HUES48 (cell line): ENCODE data around the gene AMPD3.

Experiments used
- H3K27ac ChIP-seq: one replicate; pipeline ENCODE4 v1.7.0; 2013; ENCODE audit warnings: low read depth, low read length, inconsistent platforms
- H3K27me3 ChIP-seq: 2 replicates; pipeline ENCODE4 v1.6.1; 2013; ENCODE audit warnings: mild to moderate bottlenecking, low read length; ENCODE audit not compliant: control insufficient read depth, insufficient read depth
- H3K36me3 ChIP-seq: 2 replicates; pipeline ENCODE4 v1.6.1; 2013; ENCODE audit warnings: low read length; ENCODE audit not compliant: control insufficient read depth, insufficient read depth
- H3K4me1 ChIP-seq: 2 replicates; pipeline ENCODE4 v1.6.1; 2013; ENCODE audit warnings: mild to moderate bottlenecking, low read length; ENCODE audit not compliant: control insufficient read depth, insufficient read depth
- H3K4me3 ChIP-seq: 2 replicates; pipeline ENCODE4 v1.5.1; 2013; ENCODE audit warnings: mild to moderate bottlenecking, low read depth, low read length
- H3K9ac ChIP-seq: 2 replicates; pipeline ENCODE4 v1.6.1; 2013; ENCODE audit warnings: mild to moderate bottlenecking, low read depth, low read length, moderate library complexity
- H3K9me3 ChIP-seq: 2 replicates; pipeline ENCODE4 v1.6.1; 2013; ENCODE audit warnings: low read length; ENCODE audit not compliant: control insufficient read depth, insufficient read depth

The AMPD3 gene

DNA sequence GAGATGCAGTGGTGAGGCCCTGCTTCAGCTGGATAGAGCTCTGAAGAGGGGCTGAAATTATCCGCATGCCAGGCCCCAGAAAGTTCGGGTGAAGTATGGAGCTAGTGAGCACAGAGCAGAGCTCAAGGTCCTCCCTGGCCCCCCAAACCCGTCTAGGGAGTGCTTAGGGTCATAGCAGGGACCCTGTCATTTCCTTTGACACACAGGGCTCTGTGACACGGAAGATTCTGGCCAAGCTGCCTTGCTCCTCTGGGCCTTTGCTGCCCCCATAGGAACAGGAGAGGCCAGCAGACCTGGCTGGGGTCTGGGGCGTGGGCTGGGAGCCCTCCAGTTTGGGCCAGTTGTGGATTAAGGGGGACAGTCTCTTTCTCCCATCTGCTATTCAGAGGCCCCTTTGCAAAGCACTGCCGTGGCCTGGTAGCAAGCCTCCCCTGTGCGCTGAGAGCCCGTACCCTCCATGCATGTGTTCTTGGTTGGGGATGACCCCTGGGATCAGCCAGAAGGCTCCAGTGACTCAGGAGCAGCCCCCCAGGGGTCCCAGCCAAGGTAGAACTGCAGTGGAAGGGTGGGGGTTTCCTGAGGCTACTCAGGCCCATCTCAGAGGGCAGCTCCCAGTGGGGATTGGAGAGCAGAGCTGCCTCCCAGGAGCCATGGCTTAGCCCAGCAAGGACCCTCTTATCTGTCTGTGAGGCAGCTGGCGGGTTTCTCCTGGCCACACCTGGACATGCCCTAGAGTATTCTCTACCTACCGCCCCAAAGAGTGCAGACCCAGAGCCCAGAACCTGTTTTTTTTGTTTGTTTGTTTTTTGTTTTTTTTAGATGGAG lies 43.6 kb downstream of the AMPD3 start:
- Histone ChIP-seq H3K27me3 (no peaks in the 10 kb centered on the region), H3K9me3 (no peaks in the 10 kb centered on the region), H3K9ac (no peak overlapping the region), H3K4me1 (no peaks in the 10 kb centered on the region), H3K27ac (no peak overlapping the region), H3K36me3 (no peaks in the 10 kb centered on the region), H3K4me3 (no peak overlapping the region)

DNA sequence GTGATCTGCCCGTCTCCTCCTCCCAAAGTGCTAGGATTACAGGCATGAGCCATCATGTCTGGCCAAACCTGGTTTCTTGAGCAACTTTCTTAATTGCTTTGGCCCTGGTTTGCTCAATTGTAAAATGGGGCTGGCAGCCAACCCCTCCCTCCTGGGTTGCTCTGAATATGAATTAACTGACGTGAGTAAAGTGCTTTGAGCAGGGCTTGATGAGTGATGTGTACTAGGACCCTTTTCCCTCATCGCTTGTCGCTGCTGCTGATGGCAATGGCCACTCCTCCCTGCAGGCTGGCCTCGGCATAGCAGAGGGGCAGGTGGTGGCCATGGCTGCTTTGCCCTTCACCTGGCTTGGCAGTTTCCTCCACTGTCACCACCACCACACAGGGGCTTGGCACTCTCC lies 44.4 kb downstream of the AMPD3 start:
- Histone ChIP-seq H3K4me1 (no peaks in the 10 kb centered on the region), H3K9me3 (no peaks in the 10 kb centered on the region), H3K4me3 (no peak overlapping the region), H3K27me3 (no peaks in the 10 kb centered on the region), H3K27ac (no peak overlapping the region), H3K36me3 (no peaks in the 10 kb centered on the region), H3K9ac (no peak overlapping the region)

GRCh38 chr11:10499874-10500601 lies 45.0 kb downstream of the AMPD3 start:
- Histone ChIP-seq H3K36me3 (no peaks in the 10 kb centered on the region), H3K4me1 (no peaks in the 10 kb centered on the region), H3K9me3 (no peaks in the 10 kb centered on the region), H3K27me3 (no peaks in the 10 kb centered on the region), H3K9ac (no peak overlapping the region), H3K27ac (no peak overlapping the region), H3K4me3 (no peak overlapping the region)

GRCh38 chr11:10500757-10501684 lies 46.0 kb downstream of the AMPD3 start:
- Histone ChIP-seq H3K27ac (no peak overlapping the region), H3K9ac (no peak overlapping the region), H3K27me3 (no peaks in the 10 kb centered on the region), H3K4me3 (no peak overlapping the region), H3K36me3 (no peaks in the 10 kb centered on the region), H3K9me3 (no peaks in the 10 kb centered on the region), H3K4me1 (no peaks in the 10 kb centered on the region)

- no peaks in the 10 kb centered on the region for H3K27me3 ChIP-seq
- H3K27ac ChIP-seq, result no peak overlapping the region
- H3K9me3 ChIP-seq, result no peaks in the 10 kb centered on the region
- no peak overlapping the region for H3K4me3 ChIP-seq
- H3K36me3 ChIP-seq, result no peaks in the 10 kb centered on the region
- H3K4me1 ChIP-seq, result no peaks in the 10 kb centered on the region
- H3K9ac ChIP-seq, result no peak overlapping the region
Measured at GRCh38 chr11:10502065-10502680, 47.1 kb downstream of the AMPD3 start.

DNA sequence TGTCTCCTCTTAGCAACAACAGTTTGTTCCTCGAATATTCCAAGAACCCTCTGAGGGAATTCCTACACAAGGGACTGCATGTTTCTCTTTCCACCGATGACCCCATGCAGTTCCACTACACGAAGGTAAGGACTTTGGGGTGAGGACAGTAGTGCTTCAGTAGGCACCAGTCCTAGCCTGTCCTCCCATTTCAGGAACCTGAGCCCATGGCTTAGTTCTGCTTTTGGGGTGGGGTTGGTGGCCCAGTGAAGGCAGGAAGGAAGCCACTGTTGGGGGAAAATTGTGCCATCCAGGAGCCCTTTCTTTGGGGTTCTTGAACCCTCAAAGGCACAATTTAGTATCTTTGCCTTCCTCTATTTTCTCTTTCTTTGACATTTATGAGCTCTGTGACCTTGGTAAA lies 47.7 kb downstream of the AMPD3 start:
- Histone ChIP-seq H3K9me3 (no peaks in the 10 kb centered on the region), H3K4me1 (no peaks in the 10 kb centered on the region), H3K4me3 (no peak overlapping the region), H3K36me3 (no peaks in the 10 kb centered on the region), H3K27me3 (no peaks in the 10 kb centered on the region), H3K9ac (no peak overlapping the region), H3K27ac (no peak overlapping the region)

- Histone ChIP-seq H3K9ac (no peak overlapping the region), H3K27me3 (no peaks in the 10 kb centered on the region), H3K4me1 (no peaks in the 10 kb centered on the region), H3K27ac (no peak overlapping the region), H3K4me3 (no peak overlapping the region), H3K36me3 (no peaks in the 10 kb centered on the region), H3K9me3 (no peaks in the 10 kb centered on the region)
Measured at GRCh38 chr11:10503221-10503620, 48.2 kb downstream of the AMPD3 start.

DNA sequence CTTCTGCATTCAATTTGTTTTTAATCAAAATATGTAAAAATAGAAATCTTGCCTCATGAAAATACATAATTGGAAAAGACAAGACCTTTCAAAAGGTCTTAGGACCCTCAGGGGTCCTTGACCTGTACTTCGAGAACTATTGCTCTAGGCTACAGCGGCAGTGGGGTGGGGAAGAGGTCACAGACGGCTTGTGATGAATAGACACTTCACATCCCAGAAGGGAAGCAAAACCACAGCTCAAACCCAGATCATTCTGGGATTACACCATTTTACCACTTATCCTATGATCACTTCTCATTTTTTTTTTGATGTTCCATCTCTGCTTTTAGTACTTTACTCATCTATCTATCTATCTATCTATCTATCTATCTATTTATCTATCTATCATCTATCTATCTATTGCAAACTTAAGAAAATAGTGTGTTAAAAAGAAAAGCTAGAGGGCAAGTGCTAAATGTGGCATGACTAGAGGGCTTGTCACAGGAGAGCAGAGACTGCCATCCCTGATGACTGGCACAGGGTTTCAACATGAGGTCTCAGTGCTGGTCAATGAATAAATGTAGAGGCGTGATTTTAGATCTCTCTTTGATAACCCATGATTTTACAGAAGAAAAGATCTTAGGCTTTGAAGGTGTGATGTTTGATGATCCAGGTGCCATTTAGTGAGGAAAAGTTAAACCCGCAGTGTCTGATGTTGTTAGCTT lies 48.9 kb downstream of the AMPD3 start:
- Histone ChIP-seq H3K9me3 (no peaks in the 10 kb centered on the region), H3K27ac (no peak overlapping the region), H3K36me3 (no peaks in the 10 kb centered on the region), H3K4me3 (no peak overlapping the region), H3K27me3 (no peaks in the 10 kb centered on the region), H3K4me1 (no peaks in the 10 kb centered on the region), H3K9ac (no peak overlapping the region)

DNA sequence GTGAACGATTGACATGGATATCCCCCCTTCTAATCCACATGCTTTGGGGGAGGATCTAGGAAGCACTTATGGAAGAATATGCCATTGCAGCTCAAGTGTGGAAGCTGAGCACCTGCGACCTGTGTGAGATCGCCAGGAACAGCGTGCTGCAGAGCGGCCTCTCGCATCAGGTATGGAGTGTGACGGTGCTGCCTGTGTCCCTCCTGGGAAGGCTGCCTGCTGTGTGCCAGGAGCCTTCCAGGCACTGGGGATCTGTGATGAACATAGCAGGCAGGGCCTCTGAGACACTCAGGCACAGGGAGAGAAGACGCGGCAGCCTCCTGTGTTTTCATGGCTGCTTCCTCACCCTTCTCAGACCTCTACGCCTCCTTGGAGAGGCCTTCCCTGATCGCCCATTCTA lies 49.4 kb downstream of the AMPD3 start:
- Histone ChIP-seq H3K4me3 (no peak overlapping the region), H3K9ac (no peak overlapping the region), H3K9me3 (no peaks in the 10 kb centered on the region), H3K27me3 (no peaks in the 10 kb centered on the region), H3K27ac (no peak overlapping the region), H3K36me3 (no peaks in the 10 kb centered on the region), H3K4me1 (no peaks in the 10 kb centered on the region)
